Endothelial cell (in vitro differentiated cells): ENCODE results near the gene CCDC142. TPM values are rescaled to one million over a fixed set of nuclear protein-coding genes. Genes with fewer than 3 reads are reported as not detected.

Experiments used
- DNase-seq: peaks from one replicate; pipeline ENCODE4 v3.0.0; 2021; ENCODE audit warnings: low spot score
- H3K27ac Mint-ChIP-seq: one replicate; pipeline ENCODE4 v1.8.0; 2021; ENCODE audit warnings: mixed read lengths, inconsistent platforms; ENCODE audit not compliant: unreplicated experiment
- H3K27me3 Mint-ChIP-seq: one replicate; pipeline ENCODE4 v1.8.0; 2021; ENCODE audit warnings: mild to moderate bottlenecking, moderate library complexity, mixed read lengths, inconsistent platforms; ENCODE audit not compliant: unreplicated experiment
- H3K36me3 Mint-ChIP-seq: one replicate; pipeline ENCODE4 v1.8.0; 2021; ENCODE audit warnings: mild to moderate bottlenecking, low read depth, mixed read lengths, inconsistent platforms; ENCODE audit not compliant: unreplicated experiment
- H3K4me1 Mint-ChIP-seq: one replicate; pipeline ENCODE4 v1.8.0; 2021; ENCODE audit warnings: mild to moderate bottlenecking, mixed read lengths, inconsistent platforms; ENCODE audit not compliant: unreplicated experiment
- H3K4me3 Mint-ChIP-seq: one replicate; pipeline ENCODE4 v1.8.0; 2021; ENCODE audit warnings: mild to moderate bottlenecking, mixed read lengths, inconsistent platforms; ENCODE audit not compliant: unreplicated experiment
- H3K9me3 Mint-ChIP-seq: one replicate; pipeline ENCODE4 v1.8.0; 2021; ENCODE audit warnings: mixed read lengths, inconsistent platforms; ENCODE audit not compliant: unreplicated experiment
- total RNA-seq: library from RNA; stranded (reverse); fragmentation: NEBNext Ultra II Directional; extraction: Animal tissue kit (Norgen Biotek cat#: 25700); gene quantifications from one replicate; pipeline ENCODE4 v1.2.1, GENCODE V29; 2021; ENCODE audit not compliant: unreplicated experiment
- TF ChIP-seq, protein P1 (sequence below): fragments of 200-600 bp; sonication (generic); IDR thresholded peaks from one replicate; pipeline ENCODE4 v1.5.0; 2021; ENCODE audit warnings: antibody characterized with exemption; ENCODE audit not compliant: unreplicated experiment

Gene CCDC142
- total RNA-seq, 1 donor from 2014 or later: 20.7 TPM

DNA sequence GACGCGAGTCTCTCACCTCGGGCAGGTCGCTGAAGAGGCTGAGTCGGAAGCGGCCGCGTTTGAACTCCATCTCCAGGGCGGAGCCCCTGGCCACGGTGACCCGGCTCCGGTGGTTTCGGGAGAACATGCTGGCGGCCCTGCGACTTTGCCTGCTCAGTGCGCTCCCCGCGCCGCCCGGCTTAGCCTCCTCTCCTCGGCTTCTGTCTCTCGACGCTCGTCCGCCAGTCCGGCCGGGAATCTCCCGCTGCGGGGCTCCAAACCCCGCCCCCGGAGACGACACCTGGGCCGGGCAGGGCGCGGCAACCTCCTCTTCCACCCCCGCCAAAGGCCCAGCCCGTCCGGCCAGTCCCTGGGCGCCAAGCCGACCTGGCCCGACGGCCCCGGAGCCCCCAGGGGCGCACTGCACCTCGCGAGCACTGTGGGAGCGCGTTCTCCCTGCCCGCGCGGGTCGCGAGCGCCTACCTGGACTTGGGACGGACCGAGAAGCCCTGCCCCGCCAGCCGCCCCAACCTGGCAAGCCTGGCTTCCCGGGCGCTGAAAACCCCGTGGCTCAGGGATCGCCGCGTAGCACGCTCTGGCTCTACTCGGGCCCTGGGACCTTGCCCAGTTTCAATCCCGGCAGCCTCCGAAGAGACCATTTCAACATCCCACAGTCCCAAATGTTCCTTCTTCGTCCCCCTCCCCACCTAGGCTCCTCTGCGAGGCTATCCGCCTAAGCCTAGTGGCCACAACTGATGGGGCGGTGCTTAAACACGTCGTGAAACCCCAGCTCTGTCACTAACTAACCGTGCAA is 40.9 kb downstream of the CCDC142 start, which contains the start of gene RTKN:
Gene RTKN, minus strand, starts transcription at position 248 of the 793 bp plus-strand sequence. Its CDS starts 121 bp downstream, at position 127.
- peak; percentile 42 for DNase-seq
- H3K4me3 Mint-ChIP-seq: peak within 1 kb of the TSS; percentile 93
- TF ChIP-seq, protein P1, sequence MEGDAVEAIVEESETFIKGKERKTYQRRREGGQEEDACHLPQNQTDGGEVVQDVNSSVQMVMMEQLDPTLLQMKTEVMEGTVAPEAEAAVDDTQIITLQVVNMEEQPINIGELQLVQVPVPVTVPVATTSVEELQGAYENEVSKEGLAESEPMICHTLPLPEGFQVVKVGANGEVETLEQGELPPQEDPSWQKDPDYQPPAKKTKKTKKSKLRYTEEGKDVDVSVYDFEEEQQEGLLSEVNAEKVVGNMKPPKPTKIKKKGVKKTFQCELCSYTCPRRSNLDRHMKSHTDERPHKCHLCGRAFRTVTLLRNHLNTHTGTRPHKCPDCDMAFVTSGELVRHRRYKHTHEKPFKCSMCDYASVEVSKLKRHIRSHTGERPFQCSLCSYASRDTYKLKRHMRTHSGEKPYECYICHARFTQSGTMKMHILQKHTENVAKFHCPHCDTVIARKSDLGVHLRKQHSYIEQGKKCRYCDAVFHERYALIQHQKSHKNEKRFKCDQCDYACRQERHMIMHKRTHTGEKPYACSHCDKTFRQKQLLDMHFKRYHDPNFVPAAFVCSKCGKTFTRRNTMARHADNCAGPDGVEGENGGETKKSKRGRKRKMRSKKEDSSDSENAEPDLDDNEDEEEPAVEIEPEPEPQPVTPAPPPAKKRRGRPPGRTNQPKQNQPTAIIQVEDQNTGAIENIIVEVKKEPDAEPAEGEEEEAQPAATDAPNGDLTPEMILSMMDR: no peak

DNA sequence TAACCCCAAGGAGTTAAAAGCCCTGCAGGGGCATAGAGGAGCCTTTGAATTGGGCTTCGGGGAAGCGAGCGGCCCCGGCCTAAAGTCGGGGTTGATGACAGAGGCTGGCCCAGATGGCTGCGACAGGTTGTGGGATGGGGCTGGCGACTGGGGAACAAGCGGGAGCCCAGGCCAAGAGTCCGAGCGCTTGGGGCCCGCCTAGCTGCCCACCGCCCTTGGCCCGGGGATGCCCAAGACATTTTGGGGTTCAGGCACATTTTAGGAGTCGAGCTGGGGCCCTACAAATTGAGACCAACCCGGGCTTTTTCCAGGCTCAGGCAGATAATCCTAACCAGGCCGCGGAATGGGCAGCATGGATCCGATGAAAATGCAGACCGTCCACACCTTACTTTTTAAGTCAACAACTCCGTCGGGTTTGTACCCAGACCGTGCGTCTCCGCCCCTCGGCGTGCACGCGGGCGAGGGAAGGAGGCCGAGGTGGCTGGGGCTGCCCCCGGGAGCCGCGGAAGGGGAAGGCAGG is 41.6 kb downstream of the CCDC142 start:
- H3K27me3 Mint-ChIP-seq: peaks cover 20% of the 10 kb centered on the region
- no peaks in the 10 kb centered on the region for H3K9me3 Mint-ChIP-seq
- H3K4me1 Mint-ChIP-seq: peaks cover 44% of the 10 kb centered on the region
- H3K36me3 Mint-ChIP-seq: peaks cover 14% of the 10 kb centered on the region
- no peak overlapping the region for H3K27ac Mint-ChIP-seq
- H3K4me3 Mint-ChIP-seq: peak overlapping the region; percentile 92
- peak; percentile 26 for DNase-seq
- TF ChIP-seq, protein P1: no peak

More for the DNA sequence above, 40.9 kb downstream of the CCDC142 start, which contains the start of gene RTKN:
- H3K36me3 Mint-ChIP-seq: peaks cover 14% of the 10 kb centered on the region
- H3K9me3 Mint-ChIP-seq: no peaks in the 10 kb centered on the region
- peaks cover 20% of the 10 kb centered on the region for H3K27me3 Mint-ChIP-seq
- peaks cover 42% of the 10 kb centered on the region for H3K4me1 Mint-ChIP-seq
- peak within 1 kb of the TSS; percentile 61 for H3K27ac Mint-ChIP-seq

DNA sequence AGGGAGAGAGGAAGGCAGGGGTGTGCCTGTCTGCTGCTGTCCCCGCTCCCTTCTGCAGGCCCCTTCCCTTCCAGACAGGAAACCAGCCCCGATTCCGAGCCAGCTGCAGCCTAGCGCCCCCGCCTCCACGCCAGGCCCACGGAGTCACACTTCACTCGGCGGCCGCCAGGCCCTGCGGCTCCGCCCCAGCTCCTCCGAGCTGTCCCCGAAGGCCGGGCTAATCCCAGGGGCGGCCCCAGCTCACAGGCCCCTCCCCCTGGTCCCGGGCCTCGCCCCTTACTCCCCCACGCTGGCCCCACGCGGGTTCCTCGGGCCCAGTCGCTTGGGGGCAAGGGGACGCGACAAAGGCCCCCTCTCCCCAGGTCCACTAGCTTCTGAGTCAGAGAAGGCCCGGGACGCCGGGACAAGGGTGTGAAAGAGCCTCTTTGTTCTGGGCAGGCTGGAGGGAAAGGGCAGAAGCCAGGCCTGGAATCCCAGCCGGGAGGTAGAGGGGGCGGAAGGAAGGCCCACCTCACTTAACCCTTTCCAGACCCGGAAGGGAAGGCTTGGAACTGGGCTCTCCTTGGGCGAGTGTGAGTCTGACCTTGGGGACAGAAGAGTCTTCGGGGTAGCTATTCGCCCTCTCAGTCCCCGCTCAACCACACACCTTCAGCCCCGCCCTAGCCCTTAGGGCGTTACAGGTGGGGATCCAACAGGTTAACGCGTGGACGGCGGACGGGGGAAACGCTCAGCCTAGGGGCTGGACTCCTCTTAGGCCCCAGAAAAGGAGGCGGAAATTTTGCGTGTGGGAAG is 42.2 kb downstream of the CCDC142 start:
- Mint-ChIP-seq H3K9me3 (no peaks in the 10 kb centered on the region), H3K27ac (peak overlapping the region; percentile 92), H3K27me3 (peaks cover 20% of the 10 kb centered on the region), H3K4me1 (peaks cover 44% of the 10 kb centered on the region), H3K4me3 (peak overlapping the region; percentile 94), H3K36me3 (peaks cover 18% of the 10 kb centered on the region)
- TF ChIP-seq, protein P1: no peak
- DNase-seq: peak; percentile 91

DNA sequence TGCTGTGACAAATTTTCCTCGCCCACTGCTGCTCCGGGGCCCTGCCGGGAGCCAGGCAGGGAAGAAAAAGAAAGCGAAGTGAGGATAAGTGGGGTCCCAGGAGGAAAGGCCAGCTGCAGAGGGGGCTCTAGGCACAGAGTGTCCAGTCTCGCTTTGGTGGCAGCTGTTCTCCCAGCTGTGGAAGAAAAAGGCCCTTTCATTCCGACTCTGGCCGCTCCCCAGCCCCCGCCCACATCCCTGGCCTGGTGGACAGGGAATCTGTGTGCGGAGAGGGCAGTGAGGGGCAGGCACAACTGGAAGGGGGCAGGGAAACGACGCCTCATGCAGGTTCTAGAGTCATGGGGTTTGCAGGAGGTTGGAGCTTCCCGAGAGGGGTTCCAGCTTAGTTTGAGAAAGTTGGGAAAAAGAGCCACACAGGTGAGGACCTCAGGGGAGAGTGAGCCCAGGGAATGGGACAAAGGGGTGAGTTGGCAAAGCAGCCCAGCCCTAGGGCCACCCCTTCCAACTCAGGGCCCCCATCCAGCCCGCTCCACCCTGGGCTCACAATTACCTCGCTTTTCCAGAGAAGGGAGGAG is 42.9 kb downstream of the CCDC142 start:
- no peaks in the 10 kb centered on the region for H3K9me3 Mint-ChIP-seq
- DNase-seq: peak; percentile 60
- peak overlapping the region; percentile 94 for H3K4me3 Mint-ChIP-seq
- H3K27me3 Mint-ChIP-seq: peaks cover 16% of the 10 kb centered on the region
- TF ChIP-seq, protein P1: no peak
- H3K36me3 Mint-ChIP-seq: peaks cover 20% of the 10 kb centered on the region
- peak overlapping the region; percentile 92 for H3K27ac Mint-ChIP-seq
- peaks cover 41% of the 10 kb centered on the region for H3K4me1 Mint-ChIP-seq
